IMR-90 (cell line): ENCODE measurements around the gene VPS54. TPM values are rescaled to one million over a fixed set of nuclear protein-coding genes. Genes with fewer than 3 reads are reported as not detected.

Source experiments
- ATAC-seq: fragments of 200-7000 bp; cut with Tn5 transposase; 2 replicates; pipeline ENCODE4 v1.9.1; 2020; ENCODE audit warnings: low read depth, mild to moderate bottlenecking, moderate library complexity
- BruUV-seq: library from RNA; stranded (reverse); fragments of 400-500 nt; replicated peaks from 2 replicates; lab custom pipeline; 2021; lab: Mats Ljungman, UMichigan
- CTCF ChIA-PET: fragments of 300-600 bp; formaldehyde crosslinking; extraction: SDS; loops from one replicate; lab custom pipeline; 2021; ENCODE audit warnings: antibody characterized with exemption; lab: Yijun Ruan, JAX
- POLR2A ChIA-PET: fragments of 300-600 bp; sonication (Branson Sonifier 250); formaldehyde crosslinking; loops from one replicate; lab custom pipeline; 2022; ENCODE audit warnings: antibody characterized with exemption; ENCODE audit not compliant: unreplicated experiment; lab: Charles Lee
- DNase-seq: peaks from one replicate; pipeline ENCODE4 v3.0.0; 2013
- H2AFZ ChIP-seq: replicated peaks from 2 replicates; pipeline ENCODE3; 2013; ENCODE audit warnings: low read length, mild to moderate bottlenecking; ENCODE audit not compliant: poor library complexity
- H2AK5ac ChIP-seq: 2 replicates; pipeline ENCODE4 v1.6.1; 2013; ENCODE audit warnings: low read depth, low read length, inconsistent platforms
- H2AK9ac ChIP-seq: replicated peaks from 2 replicates; pipeline ENCODE3; 2013; ENCODE audit warnings: mild to moderate bottlenecking, low read depth, low read length, moderate library complexity; ENCODE audit not compliant: poor library complexity
- H2BK120ac ChIP-seq: 2 replicates; pipeline ENCODE4 v1.6.1; 2013; ENCODE audit warnings: low read depth, low read length, inconsistent platforms
- H2BK15ac ChIP-seq: 3 replicates; pipeline ENCODE4 v1.6.1; 2013; ENCODE audit warnings: low read depth, low read length, inconsistent platforms
- H2BK20ac ChIP-seq: 2 replicates; pipeline ENCODE4 v1.6.1; 2013; ENCODE audit warnings: low read depth, mild to moderate bottlenecking, inconsistent platforms, low read length, moderate library complexity
- H2BK5ac ChIP-seq: 2 replicates; pipeline ENCODE4 v1.6.1; 2013; ENCODE audit warnings: mild to moderate bottlenecking, low read depth, low read length, inconsistent platforms; ENCODE audit not compliant: poor library complexity, severe bottlenecking
- H3K14ac ChIP-seq: replicated peaks from 2 replicates; pipeline ENCODE4 v1.6.1; 2013; ENCODE audit warnings: low read depth, low read length, inconsistent platforms
- H3K18ac ChIP-seq: 2 replicates; pipeline ENCODE4 v1.6.1; 2013; ENCODE audit warnings: low read depth, low read length, control low read depth
- H3K23ac ChIP-seq: 2 replicates; pipeline ENCODE4 v1.6.1; 2013; ENCODE audit warnings: low read depth, low read length, inconsistent platforms
- H3K27ac ChIP-seq: 2 replicates; pipeline ENCODE4 v1.5.1; 2013; ENCODE audit warnings: mild to moderate bottlenecking, control low read depth, low read length; ENCODE audit not compliant: insufficient read depth
- H3K27me3 ChIP-seq: 2 replicates; pipeline ENCODE4 v1.6.1; 2013; ENCODE audit warnings: low read length; ENCODE audit not compliant: control insufficient read depth, insufficient read depth
- H3K36me3 ChIP-seq: 2 replicates; pipeline ENCODE4 v1.6.1; 2013; ENCODE audit warnings: low read length, mixed read lengths; ENCODE audit not compliant: control insufficient read depth, insufficient read depth
- H3K4ac ChIP-seq: 2 replicates; pipeline ENCODE4 v1.6.1; 2013; ENCODE audit warnings: low read depth, low read length, inconsistent platforms
- H3K4me1 ChIP-seq: 2 replicates; pipeline ENCODE4 v1.6.1; 2013; ENCODE audit warnings: low read length, mixed read lengths; ENCODE audit not compliant: control insufficient read depth, insufficient read depth
- H3K4me2 ChIP-seq: 2 replicates; pipeline ENCODE4 v1.6.1; 2013; ENCODE audit warnings: low read depth, mild to moderate bottlenecking, control low read depth, low read length, moderate library complexity
- H3K4me3 ChIP-seq: 2 replicates; pipeline ENCODE4 v1.5.1; 2013; ENCODE audit warnings: low read depth, mild to moderate bottlenecking, control low read depth, low read length, moderate library complexity; ENCODE audit not compliant: insufficient read depth
- H3K56ac ChIP-seq: 2 replicates; pipeline ENCODE4 v1.6.1; 2013; ENCODE audit warnings: low read length, inconsistent platforms; ENCODE audit not compliant: insufficient read depth; ENCODE audit errors: extremely low read depth
- H3K79me1 ChIP-seq, 2 experiments: 2 replicates each; pipeline ENCODE4 v1.6.1; 2013; ENCODE audit warnings: low read length in 2 of 2, inconsistent platforms in 1 of 2, low read depth in 1 of 2
- H3K9ac ChIP-seq: 2 replicates; pipeline ENCODE4 v1.6.1; 2013; ENCODE audit warnings: low read depth, low read length, control low read depth
- H3K9me1 ChIP-seq: 2 replicates; pipeline ENCODE4 v1.6.1; 2013; ENCODE audit warnings: low read length, inconsistent platforms; ENCODE audit not compliant: insufficient read depth
- H3K9me3 ChIP-seq: 2 replicates; pipeline ENCODE4 v1.6.1; 2013; ENCODE audit warnings: low read length; ENCODE audit not compliant: control insufficient read depth, insufficient read depth
- H4K20me1 ChIP-seq: 2 replicates; pipeline ENCODE4 v1.6.1; 2013; ENCODE audit warnings: low read length, inconsistent platforms; ENCODE audit not compliant: insufficient read depth
- H4K5ac ChIP-seq: 2 replicates; pipeline ENCODE4 v1.6.1; 2013; ENCODE audit warnings: mild to moderate bottlenecking, low read depth, low read length, control low read depth
- H4K8ac ChIP-seq, 2 experiments: 2 replicates each; pipeline ENCODE4 v1.6.1; 2013; ENCODE audit warnings: low read depth in 2 of 2, low read length in 2 of 2, control low read depth in 1 of 2, inconsistent platforms in 1 of 2
- H4K91ac ChIP-seq: 2 replicates; pipeline ENCODE4 v1.6.1; 2013; ENCODE audit warnings: low read depth, low read length, inconsistent platforms; ENCODE audit not compliant: insufficient read depth
- BHLHE40 ChIP-seq: fragments of 150-350 bp; IDR thresholded peaks from 2 replicates; pipeline ENCODE4 v1.6.1; 2016; ENCODE audit warnings: mild to moderate bottlenecking, low read depth, low read length
- CEBPB ChIP-seq: IDR thresholded peaks from 2 replicates; pipeline ENCODE4 v1.6.1; 2012; ENCODE audit warnings: low read depth, low read length, improper control_type of control experiment
- CHD1 ChIP-seq: IDR thresholded peaks from 2 replicates; pipeline ENCODE4 v1.6.1; 2012; ENCODE audit warnings: low read depth, low read length, improper control_type of control experiment
- CTCF ChIP-seq: conservative IDR thresholded peaks from 2 replicates; pipeline ENCODE4 v1.5.1; 2012; ENCODE audit warnings: mild to moderate bottlenecking, low read depth, low read length, improper control_type of control experiment
- ELK1 ChIP-seq: fragments of 150-350 bp; IDR thresholded peaks from 2 replicates; pipeline ENCODE4 v1.6.1; 2016; ENCODE audit warnings: low read depth, mild to moderate bottlenecking, low read length, moderate library complexity, borderline replicate concordance
- FOS ChIP-seq: fragments of 150-350 bp; IDR thresholded peaks from 2 replicates; pipeline ENCODE4 v1.6.1; 2016; ENCODE audit warnings: low read depth, low read length
- MAFK ChIP-seq: IDR thresholded peaks from 2 replicates; pipeline ENCODE4 v1.6.1; 2012; ENCODE audit warnings: low read depth, low read length, improper control_type of control experiment
- MAZ ChIP-seq: IDR thresholded peaks from 2 replicates; pipeline ENCODE4 v1.6.1; 2012; ENCODE audit warnings: low read depth, mild to moderate bottlenecking, low read length, improper control_type of control experiment, moderate library complexity, borderline replicate concordance
- MXI1 ChIP-seq: IDR thresholded peaks from 2 replicates; pipeline ENCODE4 v1.6.1; 2012; ENCODE audit warnings: low read depth, mild to moderate bottlenecking, low read length, moderate library complexity, borderline replicate concordance
- NFE2L2 ChIP-seq: fragments of 150-350 bp; IDR thresholded peaks from 2 replicates; pipeline ENCODE4 v1.6.1; 2016; ENCODE audit warnings: low read depth, mild to moderate bottlenecking, low read length
- POLR2A ChIP-seq: IDR thresholded peaks from 2 replicates; pipeline ENCODE4 v1.6.1; 2012; ENCODE audit warnings: mild to moderate bottlenecking, low read depth, low read length
- RAD21 ChIP-seq: IDR thresholded peaks from 2 replicates; pipeline ENCODE4 v1.6.1; 2012; ENCODE audit warnings: low read length, improper control_type of control experiment
- RCOR1 ChIP-seq: IDR thresholded peaks from 2 replicates; pipeline ENCODE4 v1.6.1; 2012; ENCODE audit warnings: mild to moderate bottlenecking, low read length, improper control_type of control experiment; ENCODE audit not compliant: insufficient replicate concordance
- RFX5 ChIP-seq: IDR thresholded peaks from 2 replicates; pipeline ENCODE4 v1.8.0; 2012; ENCODE audit warnings: low read depth, mild to moderate bottlenecking, low read length, moderate library complexity
- SMC3 ChIP-seq: fragments of 150-350 bp; IDR thresholded peaks from 2 replicates; pipeline ENCODE4 v1.6.1; 2016; ENCODE audit warnings: low read depth, mild to moderate bottlenecking, antibody characterized with exemption, low read length, moderate library complexity
- USF2 ChIP-seq: fragments of 150-350 bp; IDR thresholded peaks from 2 replicates; pipeline ENCODE4 v1.6.1; 2017; ENCODE audit warnings: mild to moderate bottlenecking, antibody characterized with exemption, low read length, low read depth
- WGBS, 2 experiments: methylation state at CpG; one replicate each; pipeline versions ENCODE4 v1.1.5 to v1.1.7; 2013; ENCODE audit warnings: missing lambda C conversion rate in 2 of 2; ENCODE audit not compliant: insufficient read length in 1 of 2; ENCODE audit errors: extremely low coverage in 2 of 2; 5-methylcytosine and 5-hydroxymethylcytosine counted together
- dilution Hi-C: fragments of 300-500 bp; cut with HindIII; formaldehyde crosslinking; loops from one replicate; pipeline ENCODE4 v1.14.3; 2018; ENCODE audit warnings: low sequenced_read_pairs; ENCODE audit not compliant: unreplicated experiment
- in situ Hi-C: fragments of 300-500 bp; cut with MboI; formaldehyde crosslinking; loops from 3 replicates; pipeline ENCODE4 v1.14.3; 2019; ENCODE audit warnings: low sequenced_read_pairs, inconsistent platforms, mixed read lengths
- intact Hi-C: fragments of 100-400 bp; cut with micrococcal nuclease; formaldehyde crosslinking; loops from 2 replicates; pipeline ENCODE4 v1.10.0; 2022
- polyA plus RNA-seq, 3 experiments: library from polyadenylated mRNA; depleted of rRNA; stranded (reverse); fragments of >200 nt; gene quantifications; 2 replicates each; pipeline ENCODE4 v1.2.3, GENCODE V29; 2012; ENCODE audit warnings: low replicate concordance in 1 of 3
- total RNA-seq: library from RNA; depleted of rRNA; stranded (reverse); fragments of >200 nt; gene quantifications from 2 replicates; pipeline ENCODE4 v1.2.3, GENCODE V29; 2012

The VPS54 gene
- total and polyA plus RNA-seq, 2 of the 4 experiments (the other 2 are of a cell fraction), result 7.1 to 18.1 TPM

GRCh38 chr2:64001382-64002101 lies 17.7 kb downstream of the VPS54 start:
- Histone ChIP-seq H3K9me3 (no peaks in the 10 kb centered on the region), H4K91ac (no peak overlapping the region), H3K36me3 (0 out of 2 replicates have a peak, but pooled peaks cover 2% of the 10 kb centered on the region), H4K5ac (no peak overlapping the region), H2BK120ac (no peak overlapping the region), H3K4me1 (no peaks in the 10 kb centered on the region), H2AK5ac (no peak overlapping the region), H3K23ac (no peak overlapping the region), H2AK9ac (no peak overlapping the region), H2BK5ac (no peak overlapping the region), H2BK15ac (no peak overlapping the region), H3K4me3 (no peak overlapping the region), H3K27me3 (no peaks in the 10 kb centered on the region), H3K4me2 (no peak overlapping the region), H2AFZ (no peak overlapping the region), H3K56ac (no peak overlapping the region), H3K4ac (no peak overlapping the region), H3K27ac (no peak overlapping the region), H3K14ac (no peak overlapping the region), H3K18ac (no peak overlapping the region), H2BK20ac (no peak overlapping the region), H3K9ac (no peak overlapping the region), H3K9me1 (peaks cover 6% of the 10 kb centered on the region; the same call in 1 of the 2 replicates), H4K8ac (no peak overlapping the region), H4K20me1 (peaks cover 21% of the 10 kb centered on the region), H3K79me1 (peaks cover 22 to 41% of the 10 kb centered on the region in 2 experiments)
- BruUV-seq, result no TSS peak
- in situ Hi-C loops, result no loop called here
- ATAC-seq (no peak), DNase-seq (no peak)
- ChIA-PET CTCF (no interaction called here), POLR2A (no interaction called here)
- TF ChIP-seq RAD21, result no peak
- TF ChIP-seq RFX5, result no peak
- TF ChIP-seq RCOR1, result no peak
- no peak for TF ChIP-seq SMC3
- no peak for TF ChIP-seq CHD1
- no peak for TF ChIP-seq BHLHE40
- TF ChIP-seq CTCF, result no peak
- TF ChIP-seq MXI1, result no peak
- TF ChIP-seq CEBPB, result no peak
- TF ChIP-seq POLR2A, result no peak
- TF ChIP-seq NFE2L2, result no peak
- no peak for TF ChIP-seq FOS
- TF ChIP-seq MAFK, result no peak
- TF ChIP-seq ELK1, result no peak
- no peak for TF ChIP-seq MAZ
- no peak for TF ChIP-seq USF2
- dilution Hi-C loops, result no loop called here
- intact Hi-C loops, result no loop called here
- 95% methylated on average over 4 of the region's 5 CpGs; no CpG with 5 or more reads in 1 of the 2 experiments for WGBS, 2 experiments
